Activated B cell treated with CpG ODN at 0.5 μM for 24 hours (primary cell): ENCODE measurements around the gene EFCAB9. TPM values are rescaled to one million over a fixed set of nuclear protein-coding genes. Genes with fewer than 3 reads are reported as not detected.

Experiments used
- ATAC-seq: fragments of 200-7000 bp; cut with Tn5 transposase; one replicate; pipeline ENCODE4 v1.10.0; 2021; ENCODE audit warnings: low read depth, mild to moderate bottlenecking, moderate library complexity
- CTCF ChIA-PET: fragments of 350-600 bp; sonication (Branson Sonifier 250); formaldehyde crosslinking; loops from one replicate; lab custom pipeline; 2021; ENCODE audit warnings: antibody characterized with exemption; lab: Charles Lee
- POLR2A ChIA-PET: fragments of 350-600 bp; sonication (Branson Sonifier 250); formaldehyde crosslinking; loops from one replicate; lab custom pipeline; 2021; ENCODE audit warnings: antibody characterized with exemption; lab: Charles Lee
- DNase-seq: peaks from one replicate; pipeline ENCODE4 v3.0.0; 2022
- H3K27ac Mint-ChIP-seq: one replicate; pipeline ENCODE4 v1.8.0; 2020; ENCODE audit warnings: mixed read lengths
- H3K27me3 Mint-ChIP-seq: one replicate; pipeline ENCODE4 v1.8.0; 2021; ENCODE audit warnings: mixed read lengths
- H3K36me3 Mint-ChIP-seq: one replicate; pipeline ENCODE4 v1.8.0; 2021; ENCODE audit warnings: low read depth, mixed read lengths
- H3K4me1 Mint-ChIP-seq: one replicate; pipeline ENCODE4 v1.8.0; 2021; ENCODE audit warnings: mixed read lengths
- H3K4me3 Mint-ChIP-seq: one replicate; pipeline ENCODE4 v1.8.0; 2020; ENCODE audit warnings: mild to moderate bottlenecking, mixed read lengths
- H3K9me3 Mint-ChIP-seq: one replicate; pipeline ENCODE4 v1.8.0; 2020; ENCODE audit warnings: mixed read lengths
- CTCF ChIP-seq: fragments of 200-600 bp; IDR thresholded peaks from one replicate; pipeline ENCODE4 v1.8.0; 2022; ENCODE audit warnings: antibody characterized with exemption, mild to moderate bottlenecking
- intact Hi-C: fragments of 100-400 bp; cut with micrococcal nuclease; formaldehyde crosslinking; loops from one replicate; pipeline ENCODE4 v1.15.1; 2024
- total RNA-seq: library from RNA; stranded (reverse); gene quantifications from 2 replicates; pipeline ENCODE4 v1.2.3, GENCODE V29; 2022

EFCAB9 gene
- total RNA-seq, 1 donor from 2014 or later: not detected

- Mint-ChIP-seq H3K27ac (peak overlapping the region; percentile 80), H3K4me1 (peaks cover 90% of the 10 kb centered on the region), H3K9me3 (no peaks in the 10 kb centered on the region), H3K36me3 (peaks cover 51% of the 10 kb centered on the region), H3K4me3 (peak overlapping the region; percentile 52), H3K27me3 (no peaks in the 10 kb centered on the region)
- ChIA-PET CTCF (no interaction called here), POLR2A (interaction anchor here (0.5 to 1.8 kb wide), 4 partner anchors 37 to 133 kb away, joined by 3 to 9 read pairs (median 4); no protein-coding TSS in a partner anchor)
- intact Hi-C loops: loop anchor here (10.0 kb wide), 1 partner anchor 774 kb away; the partner anchor contains the start of gene RPL26L1
- ATAC-seq (no peak), DNase-seq (no peak)
- no peak for TF ChIP-seq CTCF
Observed at GRCh38 chr5:172180936-172181335, 13.0 kb upstream of the EFCAB9 start.

GRCh38 chr5:172182291-172182690, 11.7 kb upstream of the EFCAB9 start:
- Mint-ChIP-seq H3K4me1 (peaks cover 89% of the 10 kb centered on the region), H3K27me3 (no peaks in the 10 kb centered on the region), H3K4me3 (no peak overlapping the region), H3K9me3 (no peaks in the 10 kb centered on the region), H3K27ac (no peak overlapping the region), H3K36me3 (peaks cover 51% of the 10 kb centered on the region)
- no peak for DNase-seq
- no peak for ATAC-seq
- intact Hi-C loops: loop anchor here (10.0 kb wide), 1 partner anchor 773 kb away; the partner anchor contains the start of gene RPL26L1
- ChIA-PET POLR2A (interaction anchor here (0.6 to 8.4 kb wide), 6 partner anchors 8 to 71 kb away, joined by 3 to 184 read pairs (median 4); no protein-coding TSS in a partner anchor), CTCF (no interaction called here)
- TF ChIP-seq CTCF: no peak

- CTCF ChIA-PET: interaction anchor here (1.1 to 5.6 kb wide), 2 partner anchors 10 to 110 kb away, joined by 3 to 48 read pairs; no protein-coding TSS in a partner anchor
- H3K36me3 Mint-ChIP-seq: peaks cover 44% of the 10 kb centered on the region
- no peak for TF ChIP-seq CTCF
Observed at GRCh38 chr5:172183881-172184280, 10.1 kb upstream of the EFCAB9 start.

GRCh38 chr5:172185096-172185461, 8.9 kb upstream of the EFCAB9 start:
- DNase-seq: no peak
- H3K27me3 Mint-ChIP-seq: no peaks in the 10 kb centered on the region
- no peaks in the 10 kb centered on the region for H3K9me3 Mint-ChIP-seq
- TF ChIP-seq CTCF: no peak
- peak overlapping the region; percentile 97 for H3K27ac Mint-ChIP-seq
- H3K36me3 Mint-ChIP-seq: peaks cover 43% of the 10 kb centered on the region
- intact Hi-C loops: loop anchor here (5.0 to 10.0 kb wide), 4 partner anchors 128 to 798 kb away; partner anchors contain the start of genes DUSP1, NPM1 and RPL26L1
- CTCF ChIA-PET: interaction anchor here (1.2 to 5.7 kb wide), 4 partner anchors 11 to 98 kb away, joined by 3 to 74 read pairs (median 32); partner anchors contain the start of gene UBTD2
- POLR2A ChIA-PET: interaction anchor here (0.8 to 8.4 kb wide), 6 partner anchors 10 to 178 kb away, joined by 3 to 184 read pairs (median 26); no protein-coding TSS in a partner anchor
- H3K4me1 Mint-ChIP-seq: peaks cover 67% of the 10 kb centered on the region
- ATAC-seq: no peak
- H3K4me3 Mint-ChIP-seq: peak overlapping the region; percentile 100

More at GRCh38 chr5:172183881-172184280, 10.1 kb upstream of the EFCAB9 start:
- intact Hi-C loops: loop anchor here (10.0 kb wide), 1 partner anchor 771 kb away; the partner anchor contains the start of gene RPL26L1
- H3K27ac Mint-ChIP-seq: peak overlapping the region; percentile 97
- no peaks in the 10 kb centered on the region for H3K27me3 Mint-ChIP-seq
- H3K4me3 Mint-ChIP-seq: no peak overlapping the region
- no peaks in the 10 kb centered on the region for H3K9me3 Mint-ChIP-seq
- H3K4me1 Mint-ChIP-seq: peaks cover 76% of the 10 kb centered on the region
- no peak for ATAC-seq
- POLR2A ChIA-PET: interaction anchor here (0.5 to 8.4 kb wide), 4 partner anchors 9 to 588 kb away, joined by 3 to 184 read pairs (median 7); no protein-coding TSS in a partner anchor
- no peak for DNase-seq

GRCh38 chr5:172186114-172186695, 7.8 kb upstream of the EFCAB9 start:
- no peak for TF ChIP-seq CTCF
- intact Hi-C loops: loop anchor here (2.0 to 10.0 kb wide), 5 partner anchors 89 to 799 kb away; partner anchors contain the start of genes DUSP1, NPM1 and RPL26L1
- ATAC-seq (no peak), DNase-seq (no peak)
- ChIA-PET CTCF (interaction anchor here (1.1 to 5.7 kb wide), 7 partner anchors 12 to 274 kb away, joined by 3 to 94 read pairs (median 17); partner anchors contain the start of gene UBTD2), POLR2A (interaction anchor here (0.7 to 8.4 kb wide), 14 partner anchors 7 to 797 kb away, joined by 3 to 184 read pairs (median 5); partner anchors contain the start of genes ATP6V0E1 and UBTD2)
- no peaks in the 10 kb centered on the region for H3K27me3 Mint-ChIP-seq
- no peaks in the 10 kb centered on the region for H3K9me3 Mint-ChIP-seq
- peak overlapping the region; percentile 100 for H3K4me3 Mint-ChIP-seq
- peaks cover 56% of the 10 kb centered on the region for H3K4me1 Mint-ChIP-seq
- peaks cover 36% of the 10 kb centered on the region for H3K36me3 Mint-ChIP-seq
- peak overlapping the region; percentile 97 for H3K27ac Mint-ChIP-seq
